GM12878 (cell line): Measurements from ENCODE around the gene CPT2. TPM values are rescaled to one million over a fixed set of nuclear protein-coding genes. Genes with fewer than 3 reads are reported as not detected.
A peak's percentile ranks its signal among the peaks of the same experiment; 100 is the strongest.

Source experiments
- ATAC-seq: fragments of 200-7000 bp; cut with Tn5 transposase; 3 replicates; pipeline ENCODE4 v1.9.1; 2020; ENCODE audit warnings: mild to moderate bottlenecking, moderate library complexity
- BruUV-seq: library from RNA; stranded (reverse); fragments of 400-500 nt; replicated peaks from 2 replicates; lab custom pipeline; 2021; lab: Mats Ljungman, UMichigan
- CTCF ChIA-PET: fragments of 300-600 bp; sonication (Branson Sonifier 250); formaldehyde crosslinking; extraction: SDS; loops from one replicate; lab custom pipeline; 2021; ENCODE audit warnings: inconsistent platforms; lab: Yijun Ruan, JAX
- POLR2A ChIA-PET: fragments of 350-600 bp; formaldehyde crosslinking; extraction: SDS; loops from one replicate; lab custom pipeline; 2021; ENCODE audit warnings: inconsistent platforms; lab: Charles Lee
- RAD21 ChIA-PET: fragments of 300-600 bp; sonication (Branson Sonifier 250); formaldehyde crosslinking; loops from one replicate; lab custom pipeline; 2023; ENCODE audit warnings: antibody characterized with exemption; ENCODE audit not compliant: unreplicated experiment; lab: Charles Lee
- SMC1A ChIA-PET: fragments of 300-600 bp; sonication (Branson Sonifier 250); formaldehyde crosslinking; loops from one replicate; lab custom pipeline; 2023; ENCODE audit not compliant: unreplicated experiment, uncharacterized antibody; lab: Charles Lee
- DNase-seq: peaks from one replicate; pipeline ENCODE4 v3.0.0-alpha.2; 2011; ENCODE audit warnings: low read depth, low spot score
- FAIRE-seq: peaks from 3 replicates; lab custom pipeline; 2011; peaks lifted over from hg19 to GRCh38; lab: Jason Lieb, UNC
- H2AFZ ChIP-seq: 2 replicates; pipeline ENCODE4 v1.6.0; 2011; ENCODE audit warnings: low read depth, low read length, control low read depth; ENCODE audit not compliant: control insufficient read depth
- H3K27ac ChIP-seq: 2 replicates; pipeline ENCODE4 v1.5.1; 2011; ENCODE audit warnings: control low read depth; ENCODE audit not compliant: control insufficient read depth, insufficient read depth
- H3K27me3 ChIP-seq, 2 experiments: replicated peaks in 1 of 2; 2 replicates each; pipeline versions ENCODE4 v1.6.0 to v1.6.1; 2011; ENCODE audit warnings: low read length in 1 of 2; ENCODE audit not compliant: control insufficient read depth in 2 of 2, insufficient read depth in 2 of 2
- H3K36me3 ChIP-seq, 2 experiments: 2 replicates each; pipeline ENCODE4 v1.5.1; 2011; ENCODE audit warnings: low read length in 1 of 2; ENCODE audit not compliant: control insufficient read depth in 2 of 2, insufficient read depth in 2 of 2
- H3K4me1 ChIP-seq: 2 replicates; pipeline ENCODE4 v1.6.1; 2011; ENCODE audit warnings: mild to moderate bottlenecking, low read length, moderate library complexity, mixed read lengths; ENCODE audit not compliant: control insufficient read depth, insufficient read depth
- H3K4me2 ChIP-seq: 2 replicates; pipeline ENCODE4 v1.6.0; 2011; ENCODE audit warnings: control low read depth; ENCODE audit not compliant: control insufficient read depth, insufficient read depth
- H3K4me3 ChIP-seq: fragments of 200-600 bp; sonication (generic); 2 replicates; pipeline ENCODE4 v1.5.1; 2016
- H3K79me2 ChIP-seq: 2 replicates; pipeline ENCODE4 v1.6.0; 2011; ENCODE audit warnings: low read length; ENCODE audit not compliant: control insufficient read depth, insufficient read depth
- H3K9ac ChIP-seq: 2 replicates; pipeline ENCODE4 v1.8.0; 2011; ENCODE audit warnings: low read length, control low read depth, mixed read lengths; ENCODE audit not compliant: control insufficient read depth, insufficient read depth
- H3K9me3 ChIP-seq: replicated peaks from 3 replicates; pipeline ENCODE4 v1.5.1; 2011; ENCODE audit warnings: mild to moderate bottlenecking, low read length; ENCODE audit not compliant: control insufficient read depth, insufficient read depth
- H4K20me1 ChIP-seq: 2 replicates; pipeline ENCODE4 v1.6.0; 2011; ENCODE audit not compliant: control insufficient read depth, insufficient read depth
- CBX5 ChIP-seq: sonication (generic); IDR thresholded peaks from 2 replicates; pipeline ENCODE4 v1.6.1; 2016; ENCODE audit warnings: low read depth, moderate library complexity, mild to moderate bottlenecking, inconsistent platforms
- EED ChIP-seq: sonication (generic); IDR thresholded peaks from 2 replicates; pipeline ENCODE4 v1.6.1; 2016; ENCODE audit warnings: antibody characterized with exemption, low read depth
- JUND ChIP-seq: IDR thresholded peaks from 2 replicates; pipeline ENCODE4 v1.6.1; 2012; ENCODE audit warnings: low read depth, mild to moderate bottlenecking, low read length, improper control_type of control experiment, moderate library complexity
- RAD21 ChIP-seq: IDR thresholded peaks from 2 replicates; pipeline ENCODE4 v1.6.1; 2011; ENCODE audit warnings: mild to moderate bottlenecking, low read depth, low read length, moderate library complexity; ENCODE audit not compliant: insufficient read depth
- SREBF1 ChIP-seq: IDR thresholded peaks from 2 replicates; pipeline ENCODE4 v1.6.1; 2012; ENCODE audit warnings: mild to moderate bottlenecking, low read length
- ZNF274 ChIP-seq: IDR thresholded peaks from one replicate; pipeline ENCODE4 v1.8.0; 2011; ENCODE audit not compliant: insufficient read length, insufficient read depth
- ZNF384 ChIP-seq: IDR thresholded peaks from 2 replicates; pipeline ENCODE4 v1.6.1; 2012; ENCODE audit warnings: low read depth, mild to moderate bottlenecking, low read length, improper control_type of control experiment, borderline replicate concordance
- WGBS: methylation state at CpG from one replicate; pipeline ENCODE4 v1.1.6; 2016; ENCODE audit warnings: low lambda C conversion rate; ENCODE audit not compliant: insufficient replicate concordance, insufficient coverage; ENCODE audit errors: missing lambda C conversion rate; 5-methylcytosine and 5-hydroxymethylcytosine counted together
- in situ Hi-C: fragments of 300-500 bp; cut with MboI; formaldehyde crosslinking; loops from 9 replicates; pipeline ENCODE4 v1.14.3; 2018; ENCODE audit warnings: mixed read lengths
- intact Hi-C: fragments of 100-400 bp; cut with micrococcal nuclease; formaldehyde crosslinking; loops from one replicate; pipeline ENCODE4 v1.14.2; 2022; ENCODE audit not compliant: unreplicated experiment
- polyA plus RNA-seq, 11 experiments: library from polyadenylated mRNA; depleted of rRNA in 4 of 11; unstranded in 6 of 11; stranded (reverse) in 5 of 11; fragments of >200 nt; fragmentation: Nextera tagmentation in 4 of 11; fragmentation: Illumina TruSeq in 1 of 11; extraction: Ambion mirVana in 4 of 11; extraction: Trizol in 1 of 11; gene quantifications; 1 replicate in 1 of 11; 2 replicates in 10 of 11; pipeline versions ENCODE4 v1.2.1 to v1.2.3, GENCODE V29; 2011 to 2016; ENCODE audit warnings: inconsistent platforms in 2 of 11, missing spikeins in 2 of 11, low read depth in 1 of 11
- total RNA-seq, 4 experiments: library from RNA; depleted of rRNA in 3 of 4; stranded (reverse); fragments of >200 nt in 3 of 4; fragmentation: Illumina TruSeq in 1 of 4; extraction: Trizol in 1 of 4; gene quantifications; 2 replicates each; pipeline versions ENCODE4 v1.2.1 to v1.2.3, GENCODE V29; 2013 to 2021
- TF ChIP-seq, protein P1 (sequence below): fragments of 450-650 bp; IDR thresholded peaks from 2 replicates; pipeline ENCODE4 v1.6.1; 2016; ENCODE audit warnings: mild to moderate bottlenecking, moderate library complexity, borderline replicate concordance
- TF ChIP-seq, protein P2 (sequence below): IDR thresholded peaks from 2 replicates; pipeline ENCODE4 v1.6.1; 2012; ENCODE audit warnings: mild to moderate bottlenecking, low read depth, low read length

CPT2 gene
- total and polyA plus RNA-seq, 10 of the 15 experiments (the other 5 are each of a cell fraction or from before 2014, with no cell fraction given): 10.1 to 36.2 (median 26.3) TPM

DNA sequence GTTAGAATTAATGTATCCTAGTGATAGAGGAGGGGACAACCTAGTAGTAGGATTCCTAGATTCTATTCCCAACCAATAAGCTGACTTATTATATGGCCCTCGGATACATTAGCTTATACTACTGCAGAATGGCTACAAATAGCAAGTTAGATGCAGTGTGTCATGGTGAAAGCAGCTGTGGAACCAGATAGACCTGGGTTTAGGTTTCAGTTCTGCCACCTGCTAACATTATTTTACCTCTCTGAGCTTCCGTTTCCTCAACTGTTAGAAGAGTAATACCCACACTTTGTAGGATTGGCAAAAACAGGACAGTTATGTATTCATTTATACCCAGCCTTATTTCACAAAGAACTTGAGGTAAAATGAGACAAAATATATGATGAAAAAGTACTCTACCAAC lies 63.3 kb downstream of the CPT2 start:
- Histone ChIP-seq H3K79me2 (no peaks in the 10 kb centered on the region), H3K4me2 (peak overlapping the region; percentile 32), H3K4me3 (no peak overlapping the region), H3K27ac (peak overlapping the region; percentile 73; the same call in 1 of the 2 replicates), H3K9me3 (no peaks in the 10 kb centered on the region), H3K36me3 (peaks cover 25 to 42% of the 10 kb centered on the region in 2 experiments), H3K27me3 (no peaks in the 10 kb centered on the region), H3K9ac (no peak overlapping the region), H4K20me1 (no peaks in the 10 kb centered on the region), H2AFZ (no peak overlapping the region; the same call in 1 of the 2 replicates), H3K4me1 (peaks cover 10% of the 10 kb centered on the region)
- WGBS: 2% methylated on average over 2 of the region's 2 CpGs
- RAD21 ChIA-PET: no interaction called here
- peak; percentile 61 for ATAC-seq
- CTCF ChIA-PET: interaction anchor here (1.2 to 2.3 kb wide), 2 partner anchors 9 to 18 kb away, joined by 3 to 5 read pairs; no protein-coding TSS in a partner anchor
- in situ Hi-C loops: no loop called here
- POLR2A ChIA-PET: no interaction called here
- no TSS peak for BruUV-seq
- SMC1A ChIA-PET: no interaction called here
- intact Hi-C loops: no loop called here
- DNase-seq: no peak
- TF ChIP-seq, protein P1, sequence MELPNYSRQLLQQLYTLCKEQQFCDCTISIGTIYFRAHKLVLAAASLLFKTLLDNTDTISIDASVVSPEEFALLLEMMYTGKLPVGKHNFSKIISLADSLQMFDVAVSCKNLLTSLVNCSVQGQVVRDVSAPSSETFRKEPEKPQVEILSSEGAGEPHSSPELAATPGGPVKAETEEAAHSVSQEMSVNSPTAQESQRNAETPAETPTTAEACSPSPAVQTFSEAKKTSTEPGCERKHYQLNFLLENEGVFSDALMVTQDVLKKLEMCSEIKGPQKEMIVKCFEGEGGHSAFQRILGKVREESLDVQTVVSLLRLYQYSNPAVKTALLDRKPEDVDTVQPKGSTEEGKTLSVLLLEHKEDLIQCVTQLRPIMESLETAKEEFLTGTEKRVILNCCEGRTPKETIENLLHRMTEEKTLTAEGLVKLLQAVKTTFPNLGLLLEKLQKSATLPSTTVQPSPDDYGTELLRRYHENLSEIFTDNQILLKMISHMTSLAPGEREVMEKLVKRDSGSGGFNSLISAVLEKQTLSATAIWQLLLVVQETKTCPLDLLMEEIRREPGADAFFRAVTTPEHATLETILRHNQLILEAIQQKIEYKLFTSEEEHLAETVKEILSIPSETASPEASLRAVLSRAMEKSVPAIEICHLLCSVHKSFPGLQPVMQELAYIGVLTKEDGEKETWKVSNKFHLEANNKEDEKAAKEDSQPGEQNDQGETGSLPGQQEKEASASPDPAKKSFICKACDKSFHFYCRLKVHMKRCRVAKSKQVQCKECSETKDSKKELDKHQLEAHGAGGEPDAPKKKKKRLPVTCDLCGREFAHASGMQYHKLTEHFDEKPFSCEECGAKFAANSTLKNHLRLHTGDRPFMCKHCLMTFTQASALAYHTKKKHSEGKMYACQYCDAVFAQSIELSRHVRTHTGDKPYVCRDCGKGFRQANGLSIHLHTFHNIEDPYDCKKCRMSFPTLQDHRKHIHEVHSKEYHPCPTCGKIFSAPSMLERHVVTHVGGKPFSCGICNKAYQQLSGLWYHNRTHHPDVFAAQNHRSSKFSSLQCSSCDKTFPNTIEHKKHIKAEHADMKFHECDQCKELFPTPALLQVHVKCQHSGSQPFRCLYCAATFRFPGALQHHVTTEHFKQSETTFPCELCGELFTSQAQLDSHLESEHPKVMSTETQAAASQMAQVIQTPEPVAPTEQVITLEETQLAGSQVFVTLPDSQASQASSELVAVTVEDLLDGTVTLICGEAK: no peak
- TF ChIP-seq ZNF274: no peak
- no peak for TF ChIP-seq EED
- no peak for TF ChIP-seq JUND
- TF ChIP-seq, protein P2, sequence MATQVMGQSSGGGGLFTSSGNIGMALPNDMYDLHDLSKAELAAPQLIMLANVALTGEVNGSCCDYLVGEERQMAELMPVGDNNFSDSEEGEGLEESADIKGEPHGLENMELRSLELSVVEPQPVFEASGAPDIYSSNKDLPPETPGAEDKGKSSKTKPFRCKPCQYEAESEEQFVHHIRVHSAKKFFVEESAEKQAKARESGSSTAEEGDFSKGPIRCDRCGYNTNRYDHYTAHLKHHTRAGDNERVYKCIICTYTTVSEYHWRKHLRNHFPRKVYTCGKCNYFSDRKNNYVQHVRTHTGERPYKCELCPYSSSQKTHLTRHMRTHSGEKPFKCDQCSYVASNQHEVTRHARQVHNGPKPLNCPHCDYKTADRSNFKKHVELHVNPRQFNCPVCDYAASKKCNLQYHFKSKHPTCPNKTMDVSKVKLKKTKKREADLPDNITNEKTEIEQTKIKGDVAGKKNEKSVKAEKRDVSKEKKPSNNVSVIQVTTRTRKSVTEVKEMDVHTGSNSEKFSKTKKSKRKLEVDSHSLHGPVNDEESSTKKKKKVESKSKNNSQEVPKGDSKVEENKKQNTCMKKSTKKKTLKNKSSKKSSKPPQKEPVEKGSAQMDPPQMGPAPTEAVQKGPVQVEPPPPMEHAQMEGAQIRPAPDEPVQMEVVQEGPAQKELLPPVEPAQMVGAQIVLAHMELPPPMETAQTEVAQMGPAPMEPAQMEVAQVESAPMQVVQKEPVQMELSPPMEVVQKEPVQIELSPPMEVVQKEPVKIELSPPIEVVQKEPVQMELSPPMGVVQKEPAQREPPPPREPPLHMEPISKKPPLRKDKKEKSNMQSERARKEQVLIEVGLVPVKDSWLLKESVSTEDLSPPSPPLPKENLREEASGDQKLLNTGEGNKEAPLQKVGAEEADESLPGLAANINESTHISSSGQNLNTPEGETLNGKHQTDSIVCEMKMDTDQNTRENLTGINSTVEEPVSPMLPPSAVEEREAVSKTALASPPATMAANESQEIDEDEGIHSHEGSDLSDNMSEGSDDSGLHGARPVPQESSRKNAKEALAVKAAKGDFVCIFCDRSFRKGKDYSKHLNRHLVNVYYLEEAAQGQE: no peak
- no peak for TF ChIP-seq ZNF384
- TF ChIP-seq SREBF1: no peak
- TF ChIP-seq RAD21: no peak
- TF ChIP-seq CBX5: no peak
- FAIRE-seq: peak; percentile 78
